NCI-H2171 (cell line): ENCODE results near the gene BST1.
"Not testable (repeated sequence)": the region's sequence is repeated elsewhere in the genome, so short reads cannot be mapped to it uniquely, and the experiment has no call there.

Experiments
- DNase-seq: peaks from one replicate; lab custom pipeline; 2025; lab: John Stamatoyannopoulos, UW

The BST1 gene

DNA sequence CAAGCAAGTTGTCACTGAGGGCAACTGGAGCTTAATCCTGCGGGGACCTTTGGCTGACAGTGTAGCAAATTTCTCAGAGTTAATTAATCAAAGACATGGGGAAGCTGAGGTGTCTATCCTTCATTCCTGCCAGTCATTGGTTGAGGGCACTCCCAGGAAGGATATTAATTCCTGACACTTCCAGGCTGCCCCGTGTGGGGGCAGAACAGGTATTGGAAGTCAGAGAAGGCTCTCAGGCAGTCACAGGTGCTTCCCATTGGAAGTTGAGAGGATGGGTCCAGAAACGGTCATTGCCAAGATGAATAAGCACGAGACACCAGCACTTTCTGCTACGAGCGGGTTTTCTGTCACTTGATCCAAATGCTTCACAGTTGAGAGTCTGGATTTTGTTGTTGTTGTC lies 46.1 kb downstream of the BST1 start:
- no peak for DNase-seq

DNA sequence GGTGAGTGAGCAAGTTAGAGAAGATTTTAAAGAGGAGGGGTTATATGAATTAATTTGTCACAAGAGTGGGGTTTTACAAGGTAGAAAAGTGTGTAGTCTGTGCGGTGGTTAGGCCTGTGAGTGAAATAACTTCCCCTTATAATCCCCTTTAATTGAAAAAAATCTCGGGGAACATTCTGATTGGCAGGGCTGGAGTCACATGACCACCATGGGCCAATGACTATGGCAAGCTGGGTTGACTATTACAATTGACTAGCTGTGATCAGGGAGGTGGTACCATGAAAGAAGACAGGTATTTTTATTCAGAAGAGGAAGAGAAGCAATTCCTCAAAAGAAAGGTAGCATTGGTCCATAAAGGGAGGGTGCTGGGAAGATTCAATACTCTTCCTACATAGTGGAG lies 48.3 kb downstream of the BST1 start:
- DNase-seq: no peak

DNA sequence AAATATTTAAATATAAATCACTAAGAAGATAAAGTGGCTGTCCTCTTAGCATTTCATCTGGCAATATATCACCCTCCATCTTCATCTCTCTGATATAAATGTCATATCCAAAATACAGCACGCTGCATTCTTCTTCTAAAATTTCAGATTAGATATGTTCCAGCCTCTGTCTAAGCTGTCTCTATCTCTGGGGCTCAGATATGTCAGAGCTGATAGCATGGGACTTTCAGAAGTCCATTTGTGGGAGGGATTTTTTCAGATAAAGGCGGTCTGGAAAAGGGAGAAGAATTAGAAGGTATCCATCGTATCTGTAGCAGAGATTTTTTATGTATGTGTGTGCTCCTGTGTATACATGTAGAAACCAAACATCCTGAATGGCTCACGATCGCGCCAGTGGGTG lies 50.2 kb downstream of the BST1 start:
- DNase-seq: no peak

DNA sequence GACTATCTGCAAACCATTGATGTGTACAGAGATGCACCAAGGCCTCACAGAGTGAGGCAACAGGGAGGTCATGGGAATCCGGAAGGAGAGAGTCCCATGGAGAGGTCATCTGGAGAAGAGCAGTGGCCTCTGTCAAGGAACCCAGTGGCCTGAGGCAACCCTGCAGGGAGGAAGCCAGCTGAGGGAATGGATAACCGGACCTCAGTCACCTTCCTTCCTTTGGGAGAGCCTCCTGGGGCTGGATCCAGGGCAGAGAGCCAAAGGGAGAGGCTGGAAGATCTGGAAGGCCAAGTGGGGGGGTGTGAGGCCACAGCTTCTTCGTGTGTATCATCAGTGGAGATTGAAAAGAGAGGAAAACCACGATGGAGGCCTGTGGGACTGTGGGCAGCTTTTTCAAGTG lies 50.9 kb downstream of the BST1 start:
- DNase-seq: no peak

DNA sequence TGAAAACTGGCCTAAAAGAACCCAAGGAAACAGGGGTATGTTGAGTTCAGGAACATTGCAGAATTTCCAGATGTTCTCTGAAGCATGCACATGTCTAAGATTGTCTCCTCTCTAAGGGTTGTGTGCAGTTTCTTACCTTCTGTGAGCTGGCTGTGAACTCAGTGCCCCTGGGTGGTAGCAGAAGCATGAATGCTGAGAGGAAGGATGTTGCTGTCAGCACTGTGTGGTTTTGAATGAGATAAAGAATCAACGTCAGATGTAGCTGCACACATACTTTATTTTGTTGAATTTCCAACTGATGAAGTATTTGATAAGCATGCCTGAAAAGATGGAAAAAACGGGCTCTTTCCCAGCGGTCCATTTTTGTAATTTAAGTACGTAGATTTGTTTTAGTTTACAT lies 51.5 kb downstream of the BST1 start:
- no peak for DNase-seq

DNA sequence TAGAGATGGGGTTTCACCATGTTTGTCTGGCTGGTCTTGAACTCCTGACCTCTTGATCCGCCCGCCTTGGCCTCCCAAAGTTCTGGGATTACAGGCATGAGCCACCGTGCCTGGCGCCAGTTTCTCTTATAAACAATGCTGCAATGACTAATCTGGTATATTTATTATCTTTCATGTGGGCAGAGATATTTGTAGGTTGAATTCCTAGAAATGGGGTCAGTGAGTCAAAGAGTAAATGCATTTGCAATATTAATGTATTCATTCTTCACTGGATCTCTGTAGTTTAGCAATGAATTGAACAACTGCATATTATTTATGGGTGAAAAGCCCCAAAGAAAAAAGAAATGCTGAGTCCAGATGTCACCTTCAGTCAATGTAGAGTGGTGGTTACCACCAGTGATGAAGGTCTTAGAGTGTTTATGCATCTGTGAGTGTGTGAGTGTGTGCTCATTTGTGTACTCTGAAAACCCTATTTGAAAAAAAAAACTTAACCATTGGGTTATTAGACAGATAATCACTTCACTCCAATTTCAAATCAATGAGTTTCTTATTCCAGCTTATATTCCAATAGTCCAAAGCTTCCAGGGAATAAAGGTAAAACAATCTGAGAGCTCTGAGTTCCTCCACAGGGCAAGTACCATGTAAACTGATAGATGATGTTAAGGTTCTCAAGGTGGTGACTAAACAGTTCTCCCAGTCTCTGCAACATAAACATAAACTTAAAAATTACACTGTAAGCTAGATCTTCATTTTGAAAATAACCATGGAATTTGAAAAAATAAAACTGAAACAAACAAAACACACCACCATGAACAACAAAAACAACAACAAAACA lies 52.7 kb downstream of the BST1 start:
- no peak for DNase-seq

DNA sequence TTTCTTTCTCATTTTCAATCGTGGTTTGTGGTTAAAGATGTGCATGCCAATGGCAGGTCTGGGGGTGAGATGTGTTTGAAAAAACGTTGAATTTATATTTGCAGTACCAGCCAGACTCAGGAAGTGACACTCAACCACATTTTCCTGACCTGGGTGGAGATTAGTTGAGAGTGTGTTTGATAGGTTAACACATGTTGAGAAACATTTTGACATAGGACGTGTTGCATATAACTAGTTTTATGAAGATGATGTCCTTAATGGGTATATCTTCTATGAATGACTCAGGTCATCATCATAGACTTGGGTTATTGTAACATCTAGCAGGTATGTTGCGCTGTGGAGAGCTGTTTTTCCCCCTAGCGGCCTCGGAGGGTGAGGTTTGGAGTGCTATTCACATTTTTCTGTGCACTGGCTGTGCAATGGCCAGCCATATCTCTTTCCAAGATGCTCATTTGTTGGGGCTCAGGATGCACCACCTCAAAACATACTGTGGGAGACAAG lies 53.5 kb downstream of the BST1 start:
- DNase-seq: no peak

DNA sequence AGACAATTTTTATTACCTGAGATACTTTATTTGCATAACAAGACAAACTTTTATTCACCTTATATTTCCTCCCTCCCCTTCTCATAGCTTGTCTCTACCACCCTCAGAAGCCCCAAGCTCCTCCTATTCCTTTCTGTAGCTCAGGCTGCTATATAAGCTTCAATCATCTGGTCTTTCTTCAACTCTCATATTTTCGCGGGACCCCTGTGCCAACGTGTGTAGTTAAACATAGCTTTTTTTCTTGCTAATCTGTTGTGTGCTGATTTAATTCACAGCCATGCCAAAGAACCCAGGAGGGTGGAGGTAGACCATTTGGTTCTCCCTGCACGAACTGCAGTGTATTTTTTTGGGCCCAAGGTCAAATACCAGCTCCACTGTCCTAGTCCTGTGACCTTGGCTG lies 54.2 kb downstream of the BST1 start:
- no peak for DNase-seq

DNA sequence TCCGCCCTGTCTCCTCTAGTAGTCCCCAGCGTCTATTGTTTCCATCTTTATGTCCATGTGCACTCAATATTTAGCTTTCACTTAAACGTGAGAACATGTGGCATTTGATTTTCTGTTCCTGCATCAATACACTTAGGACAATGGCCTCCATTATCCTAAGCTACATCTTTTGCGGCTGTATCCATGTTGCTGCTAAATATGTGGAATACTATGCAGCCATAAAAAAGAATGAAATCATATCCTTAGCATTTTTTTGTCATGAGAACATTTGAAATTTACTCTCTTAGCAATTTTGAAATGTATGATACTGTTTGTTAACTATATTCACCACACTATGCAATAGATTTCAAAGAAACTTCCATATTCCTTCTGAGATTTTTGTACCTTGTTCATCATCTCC lies 55.4 kb downstream of the BST1 start:
- DNase-seq: no peak

DNA sequence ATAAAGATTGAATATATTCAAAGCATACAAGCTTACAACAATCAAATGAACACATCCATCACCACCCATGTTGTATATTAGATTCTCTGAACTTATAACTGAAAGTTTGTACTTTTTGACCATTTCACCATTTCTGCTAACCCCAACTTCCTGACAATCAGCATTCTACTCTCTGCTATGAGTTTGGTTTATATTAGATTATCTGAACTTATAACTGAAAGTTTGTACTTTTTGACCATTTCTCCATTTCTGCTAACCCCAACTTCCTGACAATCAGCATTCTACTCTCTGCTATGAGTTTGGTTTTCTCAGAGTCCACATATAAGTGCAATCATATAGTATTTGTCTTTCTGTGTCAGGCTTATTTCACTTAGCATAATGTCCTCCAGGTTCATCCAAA lies 59.6 kb downstream of the BST1 start:
- DNase-seq: not testable (repeated sequence)

DNA sequence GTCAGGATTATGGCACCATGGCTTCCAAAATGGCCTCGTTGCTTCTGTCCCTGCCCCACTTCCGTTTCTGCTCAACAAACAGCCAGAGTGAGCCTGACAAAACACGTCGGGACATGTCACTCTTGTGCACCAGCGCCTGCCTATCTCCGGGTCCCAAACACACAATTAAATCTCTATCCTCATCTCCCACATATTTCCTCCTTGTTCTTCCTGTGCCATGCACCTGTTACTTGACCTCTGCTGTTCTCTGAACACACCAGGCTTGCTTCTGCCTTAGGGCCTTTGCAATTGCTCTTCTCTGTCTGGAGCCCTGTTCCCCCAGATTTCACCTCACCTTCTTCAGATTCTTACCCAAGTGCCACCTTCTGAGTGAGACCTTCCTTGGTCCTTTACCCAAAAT lies 62.5 kb downstream of the BST1 start:
- no peak for DNase-seq

DNA sequence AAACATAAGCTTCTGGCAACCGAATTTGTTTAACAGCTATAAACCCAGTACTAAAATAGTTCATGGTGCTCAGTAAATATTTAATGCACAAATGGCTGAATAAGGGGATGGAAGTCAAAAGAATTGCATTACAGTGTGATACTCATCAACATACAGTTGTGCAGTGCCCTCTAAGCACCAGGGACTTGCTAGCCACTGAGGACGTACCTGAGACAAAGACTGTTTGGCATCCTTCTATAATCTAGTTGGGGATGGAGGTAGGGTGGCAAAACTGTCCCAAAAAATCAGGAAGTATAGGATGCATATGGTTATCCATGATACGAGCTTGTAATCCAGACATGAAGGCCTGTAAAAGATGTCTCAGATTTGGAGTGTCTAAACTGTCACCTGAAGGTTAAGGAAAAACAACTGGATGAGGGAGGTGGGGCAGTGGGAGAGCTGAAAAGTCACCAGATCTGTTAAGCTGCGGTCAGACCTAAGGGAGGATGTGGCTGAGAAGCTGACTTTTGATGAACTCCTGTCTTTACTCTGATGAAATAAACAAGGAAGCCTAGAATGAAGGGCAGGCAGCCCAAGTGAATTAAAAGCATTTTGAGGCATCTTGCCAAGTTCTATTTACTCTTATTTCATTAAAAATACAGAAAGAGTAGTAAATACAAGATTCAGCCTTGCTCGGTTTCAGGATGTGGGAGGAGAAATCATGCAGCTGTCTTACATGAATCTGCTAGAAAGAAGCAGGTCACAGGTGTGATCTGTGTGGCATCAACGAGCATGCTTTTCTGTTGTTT lies 63.2 kb downstream of the BST1 start:
- no peak for DNase-seq

DNA sequence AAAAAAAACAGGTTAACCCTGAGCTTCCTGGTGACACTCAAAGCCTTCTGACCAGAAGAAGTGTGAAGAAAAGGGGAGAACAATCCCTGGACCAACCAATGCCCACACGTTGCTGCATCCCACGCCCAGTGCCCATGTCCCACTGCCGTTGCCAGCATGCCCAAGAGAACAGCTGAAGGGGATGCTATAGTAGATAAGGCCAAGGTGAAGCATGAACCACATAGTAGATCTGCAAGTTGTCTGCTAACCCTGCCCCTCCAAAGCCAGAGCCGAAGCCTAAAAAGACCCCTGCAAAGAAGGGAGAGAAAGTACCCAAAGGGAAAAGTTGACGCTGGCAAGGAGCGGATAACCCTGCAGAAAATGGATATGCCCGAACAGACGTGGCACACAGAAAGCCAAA lies 64.0 kb downstream of the BST1 start:
- DNase-seq: no peak

DNA sequence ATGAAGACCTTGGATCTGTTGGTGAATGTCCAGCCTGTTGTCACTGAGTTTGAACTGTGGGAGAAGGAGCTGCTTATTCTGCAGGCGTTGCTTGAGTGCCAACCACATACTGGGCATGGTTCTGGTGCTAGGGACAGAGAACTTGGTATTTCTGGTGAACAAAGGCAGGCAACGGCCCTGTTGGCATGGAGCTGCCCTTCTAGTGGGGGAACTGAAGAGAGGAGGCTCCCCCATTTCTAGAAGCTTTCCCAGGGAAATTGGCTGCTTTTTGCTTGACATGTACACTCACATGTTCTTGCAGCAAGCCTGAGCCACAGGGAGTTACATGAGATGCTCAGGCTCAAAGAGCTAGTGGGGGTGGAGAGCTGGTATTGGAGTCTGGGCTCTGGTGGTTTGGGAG lies 66.3 kb downstream of the BST1 start:
- DNase-seq: no peak

DNA sequence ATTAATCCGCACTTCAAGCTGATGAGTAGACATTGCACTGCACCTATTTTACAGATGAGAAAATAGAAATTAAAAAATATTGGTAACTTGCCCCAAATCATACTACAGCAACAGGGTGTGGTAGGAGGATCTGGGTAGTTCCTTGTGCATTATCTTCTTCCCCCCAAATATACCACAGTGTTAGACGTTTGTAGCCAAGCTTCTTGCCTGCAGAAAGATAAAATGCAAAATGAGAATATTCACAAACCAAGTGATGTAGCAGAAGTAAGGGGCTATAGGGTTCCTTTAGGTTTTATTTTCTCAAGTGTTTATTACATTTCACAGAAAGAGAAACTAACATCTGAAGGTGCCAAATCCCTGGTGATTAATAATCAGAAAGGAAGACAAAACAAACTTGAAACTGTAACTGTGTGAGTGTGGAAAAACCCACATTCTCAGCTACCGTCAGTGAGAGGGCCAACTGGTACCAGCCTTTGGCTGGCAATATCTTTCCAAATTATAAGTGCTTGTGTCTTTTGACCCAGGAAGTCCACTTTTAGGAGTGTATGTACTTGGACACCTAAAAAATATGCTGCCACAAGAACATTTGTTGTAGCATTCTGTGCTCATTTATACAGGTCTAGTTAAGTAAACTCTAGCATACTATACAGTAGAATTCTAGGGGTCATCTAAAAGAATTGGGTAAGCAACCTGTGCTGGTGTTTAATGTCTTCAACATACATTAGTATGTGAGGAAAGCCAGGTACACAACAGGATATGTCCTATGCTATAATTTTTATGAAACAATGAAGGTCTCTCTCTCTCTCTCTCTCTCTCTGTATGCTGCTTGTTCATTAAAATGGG lies 68.6 kb downstream of the BST1 start:
- no peak for DNase-seq

DNA sequence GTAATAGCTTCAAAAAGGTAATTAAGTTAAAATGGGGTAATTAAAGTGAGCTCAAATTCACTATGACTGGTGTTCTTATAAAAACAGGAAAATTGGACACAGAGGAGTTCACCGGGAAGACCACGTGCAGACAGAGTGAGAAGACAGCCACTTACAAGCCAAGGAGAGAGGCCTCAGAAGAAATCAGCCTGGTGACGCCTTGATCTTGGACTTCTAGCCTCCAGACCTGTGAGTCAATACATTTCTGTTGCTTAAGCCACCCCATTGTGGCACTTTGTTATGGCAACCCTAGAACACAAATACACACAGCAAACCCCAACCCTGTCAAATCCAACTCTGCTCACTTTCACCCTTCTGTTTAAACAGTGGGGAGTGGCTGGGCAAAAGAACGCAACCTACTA lies 71.2 kb downstream of the BST1 start:
- no peak for DNase-seq

DNA sequence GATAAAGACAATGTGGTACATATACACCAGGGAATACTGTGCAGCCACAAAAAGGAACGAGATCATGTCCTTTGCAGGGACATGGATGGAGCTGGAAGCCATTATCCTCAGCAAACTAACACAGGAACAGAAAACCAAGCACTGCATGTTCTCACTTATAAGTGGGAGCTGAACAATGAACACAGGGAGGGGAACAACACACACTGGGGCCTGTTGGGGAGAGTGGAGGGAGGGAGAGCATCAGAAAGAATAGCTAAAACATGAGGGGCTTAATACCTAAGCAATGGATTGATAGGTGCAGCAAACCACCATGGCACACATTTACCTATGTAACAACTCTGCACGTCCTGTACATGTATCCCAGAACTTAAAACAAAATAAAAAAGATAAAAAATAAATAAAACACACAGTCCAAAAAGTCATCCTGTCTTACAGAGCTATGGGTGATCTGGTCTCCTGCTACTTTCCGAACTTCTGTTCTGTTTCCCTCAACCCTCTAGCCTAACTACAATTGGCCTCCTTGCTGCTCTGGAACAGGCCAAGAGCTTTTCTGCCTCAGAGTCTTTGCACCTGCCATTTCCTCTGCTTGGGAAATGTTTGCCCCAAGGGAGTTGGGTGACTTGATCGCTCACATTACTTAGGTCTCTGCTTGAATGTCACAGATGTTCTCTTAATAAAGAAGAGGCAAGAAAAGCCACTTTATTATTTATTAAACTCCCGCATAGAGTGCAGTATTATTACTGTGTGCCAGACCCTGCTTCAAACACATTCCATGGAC lies 74.2 kb downstream of the BST1 start:
- no peak for DNase-seq

DNA sequence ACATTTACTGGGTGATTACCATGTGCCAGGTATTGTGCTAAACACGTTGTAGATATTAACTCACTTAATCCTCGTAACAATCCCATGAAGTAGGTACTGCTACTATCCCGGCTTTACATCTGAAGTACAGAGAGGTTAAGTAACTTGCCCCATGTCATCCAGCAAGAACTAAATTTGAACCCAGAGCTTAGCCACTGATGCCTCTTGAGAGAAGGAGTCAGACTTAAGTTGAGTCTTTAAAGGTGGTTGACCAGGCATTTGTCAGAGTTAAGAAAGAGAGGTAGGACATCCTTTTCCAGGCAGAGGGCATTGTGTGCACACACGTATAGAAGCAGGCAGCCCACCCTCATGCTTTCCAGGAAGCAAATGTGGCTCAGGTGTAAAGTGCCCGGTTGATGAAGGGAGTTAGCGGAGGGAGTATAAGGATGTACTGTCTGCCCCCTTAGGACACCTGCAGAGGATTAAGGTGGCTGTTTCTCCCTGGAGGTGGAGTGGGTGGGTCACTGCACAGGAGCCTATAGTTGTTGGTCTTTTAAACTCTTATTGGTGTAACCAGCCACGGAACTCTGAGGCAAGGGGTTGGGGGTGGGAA lies 74.9 kb downstream of the BST1 start:
- no peak for DNase-seq

DNA sequence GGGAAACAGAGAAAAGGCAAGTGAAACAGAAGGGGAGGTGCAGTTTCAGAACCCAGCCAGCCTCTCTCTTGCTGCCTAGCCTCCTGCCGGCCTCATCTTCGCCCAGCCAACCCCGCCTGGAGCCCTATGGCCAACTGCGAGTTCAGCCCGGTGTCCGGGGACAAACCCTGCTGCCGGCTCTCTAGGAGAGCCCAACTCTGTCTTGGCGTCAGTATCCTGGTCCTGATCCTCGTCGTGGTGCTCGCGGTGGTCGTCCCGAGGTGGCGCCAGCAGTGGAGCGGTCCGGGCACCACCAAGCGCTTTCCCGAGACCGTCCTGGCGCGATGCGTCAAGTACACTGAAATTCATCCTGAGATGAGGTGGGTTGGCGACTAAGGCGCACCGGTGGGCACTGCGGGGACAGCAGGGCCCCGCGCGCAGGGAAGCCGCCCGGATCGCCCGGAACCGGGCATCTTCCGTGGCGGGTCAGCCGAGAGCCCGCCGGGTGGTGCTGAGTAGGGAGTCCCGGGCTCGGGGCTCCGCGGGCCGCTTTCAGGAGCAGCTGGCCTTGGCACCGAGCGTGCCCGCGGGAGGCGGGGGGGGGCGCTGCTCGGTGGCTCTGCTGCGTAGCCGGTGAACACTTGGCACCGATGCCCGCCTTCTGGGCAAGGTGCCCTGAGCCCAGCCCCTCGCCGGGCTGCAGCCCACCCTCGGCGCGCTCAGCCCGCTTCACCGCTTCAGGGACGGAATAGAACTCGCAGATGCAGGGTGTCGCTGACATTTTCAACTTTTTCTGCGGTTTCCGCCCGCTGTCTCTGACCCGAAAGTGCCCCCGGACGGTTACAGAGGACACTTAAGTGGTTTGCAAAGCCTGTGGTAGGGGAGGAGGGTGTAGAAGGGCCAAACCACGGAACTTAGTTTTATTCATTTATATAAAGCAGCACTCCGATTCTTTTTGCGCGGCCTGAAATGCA lies 75.7 kb downstream of the BST1 start, which contains the start of gene CD38:
Gene CD38 (plus strand): TSS at position 40 of the 953 bp plus-strand sequence. CDS start 87 bp downstream, at position 127.
- DNase-seq: no peak

DNA sequence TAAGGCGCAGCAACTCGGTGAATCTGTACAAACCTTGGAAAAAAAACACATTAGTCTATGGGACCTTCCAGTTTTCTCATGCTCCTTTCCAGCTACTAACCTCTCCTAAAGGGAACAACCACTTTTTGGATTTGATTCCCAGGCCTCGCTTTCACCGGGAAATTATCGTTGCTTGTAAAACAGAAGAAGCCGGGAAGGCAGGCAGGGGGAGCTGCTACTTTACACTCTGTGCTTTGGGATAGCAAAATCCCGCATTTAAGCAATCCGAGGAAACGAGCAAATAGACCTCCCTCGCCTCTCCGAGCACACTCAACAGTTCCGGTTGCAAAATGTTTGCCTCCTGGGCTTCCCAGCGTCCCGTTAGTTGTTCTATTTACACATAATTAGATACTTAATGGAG lies 76.4 kb downstream of the BST1 start:
- DNase-seq: no peak
